ENCODE data around the gene ITSN2. TPM values are rescaled to one million over a fixed set of nuclear protein-coding genes. Genes with fewer than 3 reads are reported as not detected.

ITSN2 gene
- polyA plus RNA-seq, 3 donors = 26.0 to 91.1 (median 40.4) TPM

DNA sequence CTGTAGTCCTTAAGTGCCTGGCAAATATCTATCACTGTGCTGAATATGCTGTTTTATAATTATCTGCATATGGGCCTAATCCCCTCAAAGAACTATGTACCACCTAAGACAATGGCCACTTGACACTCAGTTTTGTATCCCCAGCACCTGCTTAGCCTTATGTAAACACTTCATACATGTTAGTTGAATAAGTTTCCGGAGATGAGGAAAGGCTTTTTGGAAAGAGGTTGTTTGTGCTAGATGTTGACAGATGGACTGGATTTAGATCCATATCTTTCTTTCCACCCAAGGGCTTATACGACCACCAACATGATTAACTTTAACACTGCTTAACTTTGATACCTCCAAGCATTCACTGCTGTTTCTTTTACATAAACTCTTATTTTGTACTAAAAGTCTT, 122.2 kb downstream of the ITSN2 start:
- Histone ChIP-seq H3K9ac (ENCODE audit: insufficient read depth, low read length, poor library complexity, severe bottlenecking) (no peak overlapping the region), H3K36me3 (replicated peaks in 1 of 2; ENCODE audit: control insufficient read depth in 1 of 2, insufficient read depth in 2 of 2, low read length in 2 of 2) (peaks cover 35 to 76% of the 10 kb centered on the region in 2 donors), H3K4me2 (replicated peaks; ENCODE audit: extremely low read depth, low read length, poor library complexity, severe bottlenecking) (no peak overlapping the region), H3K27me3 (ENCODE audit: control insufficient read depth in 2 of 2, insufficient read depth in 2 of 2, low read length in 2 of 2) (no peaks in the 10 kb centered on the region), H3K4me3 (replicated peaks in 1 of 3; ENCODE audit: low read depth in 2 of 3, low read length in 3 of 3) (no peak overlapping the region), H3K27ac (ENCODE audit: low read depth in 1 of 2, low read length in 2 of 2) (no peak overlapping the region), H3K4me1 (ENCODE audit: control insufficient read depth in 1 of 2, insufficient read depth in 2 of 2, low read length in 2 of 2) (no peaks in the 10 kb centered on the region), H3K79me2 (ENCODE audit: insufficient read depth, low read length) (no peaks in the 10 kb centered on the region), H4K20me1 (ENCODE audit: insufficient read depth, low read length) (peaks cover 21% of the 10 kb centered on the region), H2AFZ (ENCODE audit: insufficient read depth, low read depth, low read length, poor library complexity, severe bottlenecking) (no peak overlapping the region), H3K9me3 (replicated peaks in 1 of 2; ENCODE audit: control insufficient read depth in 1 of 2, insufficient read depth in 1 of 2, low read length in 2 of 2) (no peaks in the 10 kb centered on the region)
- peaks cover 54 to 62% of the 10 kb centered on the region in 2 donors for H3K36me3 Mint-ChIP-seq
- H3K4me1 Mint-ChIP-seq = peaks cover 2% of the 10 kb centered on the region
- H3K9me3 Mint-ChIP-seq = no peaks in the 10 kb centered on the region
- intact Hi-C loops (cut with micrococcal nuclease) = no loop called here
- H3K27ac Mint-ChIP-seq = no peak overlapping the region
- H3K27me3 Mint-ChIP-seq (ENCODE audit: low read depth in 3 of 3) = no peaks in the 10 kb centered on the region
- TF ChIP-seq, protein P1, sequence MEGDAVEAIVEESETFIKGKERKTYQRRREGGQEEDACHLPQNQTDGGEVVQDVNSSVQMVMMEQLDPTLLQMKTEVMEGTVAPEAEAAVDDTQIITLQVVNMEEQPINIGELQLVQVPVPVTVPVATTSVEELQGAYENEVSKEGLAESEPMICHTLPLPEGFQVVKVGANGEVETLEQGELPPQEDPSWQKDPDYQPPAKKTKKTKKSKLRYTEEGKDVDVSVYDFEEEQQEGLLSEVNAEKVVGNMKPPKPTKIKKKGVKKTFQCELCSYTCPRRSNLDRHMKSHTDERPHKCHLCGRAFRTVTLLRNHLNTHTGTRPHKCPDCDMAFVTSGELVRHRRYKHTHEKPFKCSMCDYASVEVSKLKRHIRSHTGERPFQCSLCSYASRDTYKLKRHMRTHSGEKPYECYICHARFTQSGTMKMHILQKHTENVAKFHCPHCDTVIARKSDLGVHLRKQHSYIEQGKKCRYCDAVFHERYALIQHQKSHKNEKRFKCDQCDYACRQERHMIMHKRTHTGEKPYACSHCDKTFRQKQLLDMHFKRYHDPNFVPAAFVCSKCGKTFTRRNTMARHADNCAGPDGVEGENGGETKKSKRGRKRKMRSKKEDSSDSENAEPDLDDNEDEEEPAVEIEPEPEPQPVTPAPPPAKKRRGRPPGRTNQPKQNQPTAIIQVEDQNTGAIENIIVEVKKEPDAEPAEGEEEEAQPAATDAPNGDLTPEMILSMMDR (IDR thresholded peaks at IDR 0.05) = no peak
- no peak for DNase-seq
- H3K4me3 Mint-ChIP-seq = no peak overlapping the region
- WGBS (ENCODE audit: insufficient coverage) = no CpG with 5 or more reads among the region's 2 CpGs

DNA sequence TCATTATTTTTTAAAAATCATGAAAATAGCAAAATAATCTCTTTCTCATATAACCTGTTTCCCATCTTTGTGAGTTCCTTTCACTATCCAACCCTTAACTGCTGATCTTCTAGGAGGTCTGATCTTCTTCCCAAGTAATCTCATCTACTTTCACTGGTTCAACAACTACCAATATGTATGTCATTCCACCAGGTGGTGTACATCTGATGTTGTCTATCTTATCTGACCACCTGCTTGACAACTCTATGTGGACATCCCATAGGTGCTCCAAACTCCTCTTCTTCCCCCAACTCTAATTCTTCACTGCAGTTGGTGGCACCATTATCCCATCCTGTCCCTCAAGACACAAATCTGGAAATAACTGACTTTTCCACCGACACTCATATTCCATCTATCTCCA, 123.0 kb downstream of the ITSN2 start:
- H3K4me1 Mint-ChIP-seq = peaks cover 2% of the 10 kb centered on the region
- intact Hi-C loops (cut with micrococcal nuclease) = no loop called here
- H3K27ac Mint-ChIP-seq = no peak overlapping the region
- H4K20me1 ChIP-seq (ENCODE audit: insufficient read depth, low read length) = peaks cover 16% of the 10 kb centered on the region
- no peak overlapping the region for H3K4me3 Mint-ChIP-seq
- H3K27me3 Mint-ChIP-seq (ENCODE audit: low read depth in 3 of 3) = no peaks in the 10 kb centered on the region
- no peak overlapping the region for H3K27ac ChIP-seq (ENCODE audit: low read depth in 1 of 2, low read length in 2 of 2)
- H3K79me2 ChIP-seq (ENCODE audit: insufficient read depth, low read length) = no peaks in the 10 kb centered on the region
- no peak overlapping the region for H2AFZ ChIP-seq (ENCODE audit: insufficient read depth, low read depth, low read length, poor library complexity, severe bottlenecking)
- TF ChIP-seq, protein P1 (IDR thresholded peaks at IDR 0.05) = no peak
- peaks cover 50 to 54% of the 10 kb centered on the region in 2 donors for H3K36me3 Mint-ChIP-seq
- H3K36me3 ChIP-seq (replicated peaks in 1 of 2; ENCODE audit: control insufficient read depth in 1 of 2, insufficient read depth in 2 of 2, low read length in 2 of 2) = peaks cover 36 to 76% of the 10 kb centered on the region in 2 donors
- no peaks in the 10 kb centered on the region for H3K9me3 ChIP-seq (replicated peaks in 1 of 2; ENCODE audit: control insufficient read depth in 1 of 2, insufficient read depth in 1 of 2, low read length in 2 of 2)
- 94% methylated on average over 1 of the region's 1 CpG for WGBS (ENCODE audit: insufficient coverage)
- DNase-seq = no peak
- no peak overlapping the region for H3K9ac ChIP-seq (ENCODE audit: insufficient read depth, low read length, poor library complexity, severe bottlenecking)
- no peak overlapping the region for H3K4me3 ChIP-seq (replicated peaks in 1 of 3; ENCODE audit: low read depth in 2 of 3, low read length in 3 of 3)
- H3K27me3 ChIP-seq (ENCODE audit: control insufficient read depth in 2 of 2, insufficient read depth in 2 of 2, low read length in 2 of 2) = no peaks in the 10 kb centered on the region
- H3K4me1 ChIP-seq (ENCODE audit: control insufficient read depth in 1 of 2, insufficient read depth in 2 of 2, low read length in 2 of 2) = no peaks in the 10 kb centered on the region
- H3K9me3 Mint-ChIP-seq = no peaks in the 10 kb centered on the region
- no peak overlapping the region for H3K4me2 ChIP-seq (replicated peaks; ENCODE audit: extremely low read depth, low read length, poor library complexity, severe bottlenecking)
